ENCODE measurements around the gene RNF7.

RNF7 gene

DNA sequence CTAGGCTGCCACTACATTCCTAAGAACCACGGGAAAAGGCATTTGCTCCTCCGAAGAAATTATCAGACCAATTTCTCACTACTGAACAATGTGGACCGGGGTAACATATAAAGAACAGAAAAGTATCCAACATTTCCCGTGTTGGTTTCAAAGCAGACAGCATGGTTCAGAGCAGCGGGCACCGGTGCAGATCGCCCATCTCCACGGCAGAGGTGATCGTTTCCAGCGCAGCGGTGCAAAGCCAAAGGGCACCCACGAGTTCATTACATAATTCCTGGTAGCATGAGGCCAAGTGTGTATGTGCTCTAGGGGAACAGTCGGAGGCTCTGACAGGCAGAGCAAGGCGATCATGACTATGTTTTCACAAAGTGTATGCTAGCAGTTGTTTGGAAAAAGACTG is 38.3 kb downstream of the RNF7 start:
- H3K4me1 ChIP-seq (ENCODE audit: insufficient read depth, poor library complexity, severe bottlenecking): no peaks in the 10 kb centered on the region
- DNase-seq (ENCODE audit: low spot score): no peak
- no peaks in the 10 kb centered on the region for H3K9me3 ChIP-seq (ENCODE audit: severe bottlenecking)
- H3K27ac ChIP-seq (ENCODE audit: poor library complexity, severe bottlenecking): no peak overlapping the region
- H3K27me3 ChIP-seq (ENCODE audit: insufficient read depth, poor library complexity, severe bottlenecking): no peaks in the 10 kb centered on the region
- ATAC-seq (ENCODE audit: low read depth): no peak
- H3K4me3 ChIP-seq (ENCODE audit: severe bottlenecking): no peak overlapping the region
- H3K36me3 ChIP-seq (ENCODE audit: low read depth): no peaks in the 10 kb centered on the region
- TF ChIP-seq, protein P1, sequence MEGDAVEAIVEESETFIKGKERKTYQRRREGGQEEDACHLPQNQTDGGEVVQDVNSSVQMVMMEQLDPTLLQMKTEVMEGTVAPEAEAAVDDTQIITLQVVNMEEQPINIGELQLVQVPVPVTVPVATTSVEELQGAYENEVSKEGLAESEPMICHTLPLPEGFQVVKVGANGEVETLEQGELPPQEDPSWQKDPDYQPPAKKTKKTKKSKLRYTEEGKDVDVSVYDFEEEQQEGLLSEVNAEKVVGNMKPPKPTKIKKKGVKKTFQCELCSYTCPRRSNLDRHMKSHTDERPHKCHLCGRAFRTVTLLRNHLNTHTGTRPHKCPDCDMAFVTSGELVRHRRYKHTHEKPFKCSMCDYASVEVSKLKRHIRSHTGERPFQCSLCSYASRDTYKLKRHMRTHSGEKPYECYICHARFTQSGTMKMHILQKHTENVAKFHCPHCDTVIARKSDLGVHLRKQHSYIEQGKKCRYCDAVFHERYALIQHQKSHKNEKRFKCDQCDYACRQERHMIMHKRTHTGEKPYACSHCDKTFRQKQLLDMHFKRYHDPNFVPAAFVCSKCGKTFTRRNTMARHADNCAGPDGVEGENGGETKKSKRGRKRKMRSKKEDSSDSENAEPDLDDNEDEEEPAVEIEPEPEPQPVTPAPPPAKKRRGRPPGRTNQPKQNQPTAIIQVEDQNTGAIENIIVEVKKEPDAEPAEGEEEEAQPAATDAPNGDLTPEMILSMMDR (IDR thresholded peaks at IDR 0.05; ENCODE audit: poor library complexity, severe bottlenecking): no peak

DNA sequence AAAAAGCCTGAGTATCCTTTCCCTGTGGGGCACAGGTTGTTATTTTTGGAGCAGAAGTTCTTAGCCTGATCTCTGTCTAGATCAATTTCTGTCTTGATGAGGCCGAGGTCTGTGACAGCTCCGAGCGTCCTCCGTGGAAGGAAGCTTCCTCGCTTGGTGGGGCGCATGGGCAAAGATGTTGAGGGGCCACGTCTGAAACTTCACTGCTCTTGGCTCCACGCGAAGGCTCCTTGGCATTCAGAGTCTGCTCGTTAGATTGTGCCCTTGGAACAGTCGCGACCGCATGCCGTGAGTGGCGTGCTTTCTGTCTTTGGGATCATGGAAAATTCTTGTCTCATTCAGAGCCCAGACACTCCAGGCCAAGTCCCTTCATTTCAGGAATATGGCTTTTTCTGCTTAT is 38.8 kb downstream of the RNF7 start:
- Histone ChIP-seq H3K27ac (ENCODE audit: poor library complexity, severe bottlenecking) (no peak overlapping the region), H3K9me3 (ENCODE audit: severe bottlenecking) (no peaks in the 10 kb centered on the region), H3K27me3 (ENCODE audit: insufficient read depth, poor library complexity, severe bottlenecking) (no peaks in the 10 kb centered on the region), H3K4me3 (ENCODE audit: severe bottlenecking) (no peak overlapping the region), H3K36me3 (ENCODE audit: low read depth) (no peaks in the 10 kb centered on the region), H3K4me1 (ENCODE audit: insufficient read depth, poor library complexity, severe bottlenecking) (no peaks in the 10 kb centered on the region)
- TF ChIP-seq, protein P1 (IDR thresholded peaks at IDR 0.05; ENCODE audit: poor library complexity, severe bottlenecking): no peak
- DNase-seq (ENCODE audit: low spot score) (no peak), ATAC-seq (ENCODE audit: low read depth) (no peak)

DNA sequence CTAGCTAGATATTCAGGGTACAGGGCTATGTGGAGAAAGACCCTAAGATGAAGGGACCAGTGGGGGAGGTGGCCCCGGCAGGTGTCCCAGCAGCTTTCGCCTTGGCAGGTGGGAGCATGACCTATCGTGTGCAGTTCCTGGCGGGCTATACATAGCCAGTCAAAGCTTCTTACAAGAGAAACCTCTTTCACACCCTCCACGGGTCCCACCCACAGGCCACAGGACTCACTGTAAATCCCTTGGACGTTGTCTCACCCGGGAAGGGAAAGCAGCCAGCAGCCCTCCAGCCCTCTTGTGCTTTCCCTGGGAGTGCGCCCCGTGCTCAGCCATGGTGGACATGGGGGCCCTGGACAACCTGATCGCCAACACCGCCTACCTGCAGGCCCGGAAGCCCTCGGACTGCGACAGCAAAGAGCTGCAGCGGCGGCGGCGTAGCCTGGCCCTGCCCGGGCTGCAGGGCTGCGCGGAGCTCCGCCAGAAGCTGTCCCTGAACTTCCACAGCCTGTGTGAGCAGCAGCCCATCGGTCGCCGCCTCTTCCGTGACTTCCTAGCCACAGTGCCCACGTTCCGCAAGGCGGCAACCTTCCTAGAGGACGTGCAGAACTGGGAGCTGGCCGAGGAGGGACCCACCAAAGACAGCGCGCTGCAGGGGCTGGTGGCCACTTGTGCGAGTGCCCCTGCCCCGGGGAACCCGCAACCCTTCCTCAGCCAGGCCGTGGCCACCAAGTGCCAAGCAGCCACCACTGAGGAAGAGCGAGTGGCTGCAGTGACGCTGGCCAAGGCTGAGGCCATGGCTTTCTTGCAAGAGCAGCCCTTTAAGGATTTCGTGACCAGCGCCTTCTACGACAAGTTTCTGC is 40.1 kb downstream of the RNF7 start:
- Histone ChIP-seq H3K4me3 (ENCODE audit: severe bottlenecking) (no peak overlapping the region), H3K9me3 (ENCODE audit: severe bottlenecking) (no peaks in the 10 kb centered on the region), H3K4me1 (ENCODE audit: insufficient read depth, poor library complexity, severe bottlenecking) (no peaks in the 10 kb centered on the region), H3K27ac (ENCODE audit: poor library complexity, severe bottlenecking) (no peak overlapping the region), H3K27me3 (ENCODE audit: insufficient read depth, poor library complexity, severe bottlenecking) (no peaks in the 10 kb centered on the region), H3K36me3 (ENCODE audit: low read depth) (no peaks in the 10 kb centered on the region)
- no peak for DNase-seq (ENCODE audit: low spot score)
- ATAC-seq (ENCODE audit: low read depth): no peak
- TF ChIP-seq, protein P1 (IDR thresholded peaks at IDR 0.05; ENCODE audit: poor library complexity, severe bottlenecking): no peak

DNA sequence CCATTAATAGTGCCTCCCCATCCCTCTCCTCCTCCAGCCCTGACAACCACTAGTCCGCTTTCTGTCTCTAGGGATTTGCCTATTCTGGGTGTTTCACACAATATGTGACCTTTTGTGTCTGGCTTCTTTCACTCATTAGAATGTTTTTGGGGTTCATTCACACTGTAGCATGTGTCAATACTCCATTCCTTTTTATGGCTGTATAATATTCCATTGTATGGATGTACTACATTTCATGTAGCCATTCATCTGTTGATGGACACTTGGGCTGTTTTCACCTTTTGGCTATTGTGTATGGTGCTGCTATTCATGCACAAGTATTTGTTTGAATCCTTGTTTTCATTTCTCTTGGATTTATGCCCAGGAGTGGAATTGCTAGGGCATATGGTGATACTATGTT is 41.6 kb downstream of the RNF7 start:
- no peak overlapping the region for H3K27ac ChIP-seq (ENCODE audit: poor library complexity, severe bottlenecking)
- ATAC-seq (ENCODE audit: low read depth) (no peak), DNase-seq (ENCODE audit: low spot score) (no peak)
- H3K36me3 ChIP-seq (ENCODE audit: low read depth): no peaks in the 10 kb centered on the region
- TF ChIP-seq, protein P1 (IDR thresholded peaks at IDR 0.05; ENCODE audit: poor library complexity, severe bottlenecking): no peak
- no peaks in the 10 kb centered on the region for H3K4me1 ChIP-seq (ENCODE audit: insufficient read depth, poor library complexity, severe bottlenecking)
- no peak overlapping the region for H3K4me3 ChIP-seq (ENCODE audit: severe bottlenecking)
- H3K27me3 ChIP-seq (ENCODE audit: insufficient read depth, poor library complexity, severe bottlenecking): no peaks in the 10 kb centered on the region
- no peaks in the 10 kb centered on the region for H3K9me3 ChIP-seq (ENCODE audit: severe bottlenecking)

DNA sequence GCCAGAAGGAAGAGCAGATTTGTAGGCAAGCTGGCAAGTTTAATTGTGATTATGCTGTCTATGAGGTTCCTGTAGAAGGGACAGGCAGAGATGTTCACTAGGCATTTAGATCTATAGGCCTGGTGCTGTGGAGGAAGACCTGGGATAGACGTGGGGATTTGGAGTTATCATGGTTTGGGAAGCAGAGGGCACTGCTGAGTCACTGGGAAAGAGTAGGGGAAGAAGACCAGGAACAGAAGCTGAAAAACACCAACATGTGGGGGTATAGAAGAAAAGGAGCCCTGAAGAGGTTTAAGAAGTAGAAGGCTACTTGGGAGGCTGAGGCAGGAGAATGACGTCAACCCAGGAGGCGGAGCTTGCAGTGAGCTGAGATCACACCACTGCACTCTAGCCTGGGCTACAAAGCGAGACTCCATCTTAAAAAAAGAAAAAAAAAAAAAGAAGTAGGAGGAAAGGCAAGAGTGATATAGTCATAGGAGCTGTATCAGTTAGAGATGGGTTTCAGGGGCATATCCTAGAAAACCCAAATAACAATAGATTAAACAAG is 44.4 kb downstream of the RNF7 start:
- Histone ChIP-seq H3K4me3 (ENCODE audit: severe bottlenecking) (no peak overlapping the region), H3K9me3 (ENCODE audit: severe bottlenecking) (no peaks in the 10 kb centered on the region), H3K36me3 (ENCODE audit: low read depth) (no peaks in the 10 kb centered on the region), H3K27me3 (ENCODE audit: insufficient read depth, poor library complexity, severe bottlenecking) (no peaks in the 10 kb centered on the region), H3K4me1 (ENCODE audit: insufficient read depth, poor library complexity, severe bottlenecking) (no peaks in the 10 kb centered on the region), H3K27ac (ENCODE audit: poor library complexity, severe bottlenecking) (no peak overlapping the region)
- DNase-seq (ENCODE audit: low spot score) (no peak), ATAC-seq (ENCODE audit: low read depth) (peak; percentile 49; the same call in 2 of the 3 replicates)
- TF ChIP-seq, protein P1 (IDR thresholded peaks at IDR 0.05; ENCODE audit: poor library complexity, severe bottlenecking): peak; percentile 30
